LNCaP clone FGC (cell line): ENCODE results near the gene CC2D1B.
"Not testable (repeated sequence)": the region's sequence is repeated elsewhere in the genome, so short reads cannot be mapped to it uniquely, and the experiment has no call there.

Experiments
- DNase-seq: peaks from one replicate; pipeline ENCODE4 v3.0.0-alpha.2; 2011; ENCODE audit warnings: low read depth
- H3K4me3 ChIP-seq: 2 replicates; pipeline ENCODE4 v1.5.1; 2011; ENCODE audit warnings: mild to moderate bottlenecking, low read depth, low read length, control low read depth
- TF ChIP-seq, protein P1 (sequence below): IDR thresholded peaks from 2 replicates; pipeline ENCODE4 v1.5.1; 2012; ENCODE audit warnings: mild to moderate bottlenecking; ENCODE audit not compliant: control insufficient read depth, insufficient read depth; ENCODE audit errors: extremely low read depth

Gene CC2D1B

DNA sequence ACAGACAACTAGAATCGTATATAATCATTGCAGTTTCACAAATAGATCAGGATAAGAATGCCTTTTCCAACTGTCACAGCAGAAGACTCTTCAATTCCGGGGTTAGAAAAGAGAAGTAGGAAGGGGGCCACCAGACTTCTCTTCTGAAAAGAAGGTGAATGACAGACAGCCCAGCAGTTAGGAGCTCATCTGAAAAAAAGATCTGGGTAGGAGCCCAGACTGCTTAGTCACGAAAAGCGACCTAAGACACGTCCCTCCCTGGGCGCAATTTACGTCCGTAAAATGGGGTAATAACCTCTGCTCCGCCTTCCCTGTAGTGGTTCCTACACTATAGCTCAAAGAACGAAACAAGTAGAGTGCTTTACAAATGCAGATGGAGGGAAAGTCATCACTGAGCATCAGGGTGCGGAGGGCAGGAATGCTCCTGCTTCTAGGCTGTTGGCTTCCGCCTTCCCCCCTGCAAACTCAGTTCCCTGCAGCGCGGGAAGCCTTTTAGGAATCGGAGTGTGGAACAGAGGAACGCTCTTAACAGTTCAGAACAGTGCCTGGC, 37.6 kb upstream of the CC2D1B start:
- H3K4me3 ChIP-seq = peak overlapping the region; percentile 82
- peak; percentile 37 for DNase-seq
- TF ChIP-seq, protein P1, sequence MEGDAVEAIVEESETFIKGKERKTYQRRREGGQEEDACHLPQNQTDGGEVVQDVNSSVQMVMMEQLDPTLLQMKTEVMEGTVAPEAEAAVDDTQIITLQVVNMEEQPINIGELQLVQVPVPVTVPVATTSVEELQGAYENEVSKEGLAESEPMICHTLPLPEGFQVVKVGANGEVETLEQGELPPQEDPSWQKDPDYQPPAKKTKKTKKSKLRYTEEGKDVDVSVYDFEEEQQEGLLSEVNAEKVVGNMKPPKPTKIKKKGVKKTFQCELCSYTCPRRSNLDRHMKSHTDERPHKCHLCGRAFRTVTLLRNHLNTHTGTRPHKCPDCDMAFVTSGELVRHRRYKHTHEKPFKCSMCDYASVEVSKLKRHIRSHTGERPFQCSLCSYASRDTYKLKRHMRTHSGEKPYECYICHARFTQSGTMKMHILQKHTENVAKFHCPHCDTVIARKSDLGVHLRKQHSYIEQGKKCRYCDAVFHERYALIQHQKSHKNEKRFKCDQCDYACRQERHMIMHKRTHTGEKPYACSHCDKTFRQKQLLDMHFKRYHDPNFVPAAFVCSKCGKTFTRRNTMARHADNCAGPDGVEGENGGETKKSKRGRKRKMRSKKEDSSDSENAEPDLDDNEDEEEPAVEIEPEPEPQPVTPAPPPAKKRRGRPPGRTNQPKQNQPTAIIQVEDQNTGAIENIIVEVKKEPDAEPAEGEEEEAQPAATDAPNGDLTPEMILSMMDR = no peak

DNA sequence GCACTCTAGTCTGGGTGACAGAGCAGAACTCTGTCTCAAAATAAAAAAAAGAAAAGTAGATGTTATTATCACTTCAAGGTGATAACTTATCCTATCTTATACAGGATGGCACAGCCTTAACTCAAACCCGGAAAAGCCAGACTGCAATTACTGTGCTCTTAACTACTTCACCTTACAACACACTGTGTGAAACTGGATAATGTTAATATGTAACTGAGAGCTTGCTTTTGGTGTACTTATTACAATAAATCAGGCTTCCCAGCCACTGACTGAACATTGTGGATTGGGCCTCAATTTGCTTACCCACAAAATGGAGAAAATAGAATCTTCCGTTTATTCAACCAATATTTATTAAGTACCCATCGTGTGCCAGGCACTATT, 36.8 kb upstream of the CC2D1B start:
- TF ChIP-seq, protein P1 = no peak
- H3K4me3 ChIP-seq = peak overlapping the region; percentile 82
- DNase-seq = no peak

DNA sequence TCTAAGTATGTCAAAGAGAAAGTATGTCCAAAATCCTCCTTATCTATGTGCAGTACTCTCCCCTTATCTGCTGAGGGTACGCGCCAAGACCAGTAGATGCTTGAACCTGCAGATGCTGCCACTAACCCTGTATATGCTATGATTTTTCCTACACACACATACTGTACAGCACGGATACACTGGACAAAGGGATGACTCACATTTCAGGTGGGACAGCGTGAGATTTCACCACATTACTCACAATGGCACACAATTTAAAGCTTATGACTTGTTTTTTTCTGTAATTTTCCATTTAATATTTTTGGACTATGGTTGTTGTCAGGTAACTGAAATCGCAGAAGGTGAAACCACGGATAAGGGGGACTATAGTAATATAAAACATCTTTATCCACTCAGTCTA, 34.1 kb upstream of the CC2D1B start:
- no peak for DNase-seq
- no peak overlapping the region for H3K4me3 ChIP-seq
- TF ChIP-seq, protein P1 = no peak

DNA sequence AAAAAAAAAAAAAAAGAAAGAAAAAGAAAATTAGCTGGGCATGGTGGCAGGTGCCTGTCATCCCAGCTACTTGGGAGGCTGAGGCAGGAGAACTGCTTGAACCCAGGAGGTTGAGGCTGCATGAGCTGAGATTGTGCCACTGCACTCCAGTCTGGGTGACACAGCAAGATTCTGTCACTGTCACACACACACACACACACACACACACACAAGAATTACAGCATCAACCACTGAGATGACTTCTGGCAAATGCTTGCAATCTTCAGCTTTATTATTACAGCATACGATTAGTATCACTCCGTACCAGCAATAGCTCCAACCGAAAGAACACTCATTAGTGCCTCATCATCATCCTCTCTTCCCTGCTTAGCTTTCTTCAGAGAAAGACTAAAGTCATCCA, 33.6 kb upstream of the CC2D1B start:
- no peak for DNase-seq
- TF ChIP-seq, protein P1 = no peak
- no peak overlapping the region for H3K4me3 ChIP-seq

DNA sequence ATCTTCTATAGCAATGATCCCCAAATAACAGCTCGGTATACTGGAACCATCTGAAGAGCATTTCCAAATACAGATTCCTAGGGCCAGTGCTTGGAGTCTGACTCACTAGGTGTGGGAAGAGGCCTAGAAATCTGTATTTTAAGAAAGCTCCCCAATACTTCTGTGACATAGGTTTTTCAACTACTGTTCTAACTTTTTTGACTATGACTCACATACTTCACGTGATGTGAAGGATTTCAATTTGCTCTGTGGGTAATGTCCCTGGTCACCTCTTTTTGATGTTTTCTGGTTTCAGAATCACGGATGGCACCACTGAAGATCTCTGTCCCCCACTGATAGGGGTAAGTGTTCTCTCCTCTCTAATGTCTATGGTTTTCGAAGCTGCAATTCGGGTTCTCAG, 27.2 kb upstream of the CC2D1B start:
- TF ChIP-seq, protein P1 = no peak
- no peak for DNase-seq
- H3K4me3 ChIP-seq = no peak overlapping the region

DNA sequence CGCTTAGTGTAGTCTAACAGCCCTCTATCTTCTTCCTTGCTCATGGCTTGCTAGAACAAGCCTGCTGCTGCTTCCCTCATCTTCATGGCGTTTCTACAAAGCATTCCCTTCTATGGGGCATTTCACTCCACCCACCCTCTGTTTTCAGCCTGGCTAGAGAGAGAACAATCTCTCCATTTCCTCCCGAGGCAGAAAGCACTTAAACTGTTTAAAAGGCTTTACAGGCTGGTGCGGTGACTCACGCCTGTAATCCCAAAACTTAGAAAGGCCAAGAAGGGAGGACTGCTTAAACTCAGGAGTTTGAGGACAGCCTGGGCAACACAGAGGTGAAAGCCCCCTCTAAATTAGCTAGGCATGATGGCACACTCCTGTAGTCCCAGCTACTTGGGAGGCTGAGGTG, 20.5 kb upstream of the CC2D1B start:
- H3K4me3 ChIP-seq = no peak overlapping the region
- TF ChIP-seq, protein P1 = no peak
- no peak for DNase-seq

DNA sequence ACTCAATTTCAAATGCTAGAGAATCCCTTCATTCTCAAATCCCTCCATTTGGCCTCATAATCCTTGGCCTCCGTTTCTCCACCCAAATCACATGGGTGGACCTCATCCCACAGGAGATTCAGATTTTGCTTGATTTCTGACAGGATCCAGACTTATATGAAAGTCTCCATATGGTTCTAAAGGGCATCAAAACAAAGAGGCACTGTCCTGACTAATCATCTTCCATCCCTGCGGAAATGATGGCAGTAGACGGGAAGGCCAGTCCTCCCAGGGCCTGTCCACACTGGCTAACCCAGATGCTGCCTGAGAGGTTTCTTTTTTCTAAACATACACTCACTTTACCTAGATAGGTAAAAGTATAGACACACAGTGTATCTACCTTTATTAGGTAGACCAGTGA, 19.4 kb upstream of the CC2D1B start:
- TF ChIP-seq, protein P1 = no peak
- no peak overlapping the region for H3K4me3 ChIP-seq
- no peak for DNase-seq

DNA sequence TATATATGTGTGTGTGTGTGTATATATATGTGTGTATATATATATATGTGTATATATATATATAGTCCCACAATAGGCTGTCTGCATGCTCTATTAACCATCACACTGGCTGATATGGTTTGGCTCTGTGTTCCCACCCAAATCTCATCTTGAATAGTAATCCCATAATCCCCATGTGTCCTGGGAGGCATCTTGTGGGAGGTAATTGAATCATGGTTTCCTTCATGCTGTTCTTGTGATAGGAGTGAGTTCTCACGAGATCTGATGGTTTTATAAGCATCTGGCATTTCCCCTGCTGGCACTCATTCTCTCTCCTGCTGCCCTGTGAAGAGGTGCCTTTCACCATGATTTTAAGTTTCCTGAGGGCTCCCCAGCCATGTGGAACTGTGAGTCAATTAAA, 3.8 kb upstream of the CC2D1B start:
- H3K4me3 ChIP-seq, DNase-seq: not testable (repeated sequence)
